GM12891 (cell line): ENCODE results near the gene LRRC15.

Experiments
- POLR2A ChIP-seq: IDR thresholded peaks from 2 replicates; pipeline ENCODE4 v1.6.1; 2011; ENCODE audit warnings: low read depth, low read length, control low read depth
- POLR2AphosphoS5 ChIP-seq: IDR thresholded peaks from 2 replicates; pipeline ENCODE4 v1.6.1; 2011; ENCODE audit warnings: low read depth, low read length, control low read depth
- POU2F2 ChIP-seq: IDR thresholded peaks from 2 replicates; pipeline ENCODE4 v1.6.1; 2011; ENCODE audit warnings: low read depth, mild to moderate bottlenecking, control low read depth, low read length, moderate library complexity
- SPI1 ChIP-seq: IDR thresholded peaks from 2 replicates; pipeline ENCODE4 v1.6.1; 2011; ENCODE audit warnings: low read depth, low read length, control low read depth
- TAF1 ChIP-seq: IDR thresholded peaks from 2 replicates; pipeline ENCODE4 v1.6.1; 2011; ENCODE audit warnings: low read depth, low read length, control low read depth

GRCh38 chr3:194314388-194315068 is 55.0 kb downstream of the LRRC15 start:
- TF ChIP-seq POLR2AphosphoS5: no peak
- no peak for TF ChIP-seq POLR2A
- TF ChIP-seq POU2F2: no peak
- no peak for TF ChIP-seq TAF1
- TF ChIP-seq SPI1: no peak
